ENCODE results near the gene DNAJC16. TPM values are rescaled to one million over a fixed set of nuclear protein-coding genes. Genes with fewer than 3 reads are reported as not detected.
"Not testable (repeated sequence)": the region's sequence is repeated elsewhere in the genome, so short reads cannot be mapped to it uniquely, and the experiment has no call there.

Gene DNAJC16
- total RNA-seq, 1 donor from 2014 or later, result 13.1 TPM

DNA sequence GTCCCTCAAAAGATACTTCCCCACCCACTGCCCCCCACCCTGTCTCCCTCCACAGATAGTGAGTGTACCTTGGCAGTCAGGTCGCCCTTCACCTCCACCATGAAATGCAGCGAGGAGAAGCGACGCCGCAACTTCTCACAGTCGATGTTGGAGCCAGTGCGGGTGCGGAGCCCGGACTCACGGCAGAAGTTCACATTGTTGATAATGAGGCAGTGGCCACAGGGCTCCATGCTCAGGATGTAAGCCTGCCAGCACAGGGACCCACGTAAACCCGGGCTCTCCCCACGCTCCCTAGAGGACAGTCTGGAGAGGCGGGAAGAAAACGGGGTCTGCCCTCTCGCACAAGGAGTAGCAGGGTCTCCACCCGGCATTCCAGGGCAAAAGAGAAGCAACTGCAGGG lies 19.8 kb upstream of the DNAJC16 start:
- DNase-seq (ENCODE audit: low read depth, low spot score), result no peak

- DNase-seq (ENCODE audit: low read depth, low spot score), result no peak
Observed at GRCh38 chr1:15507278-15507677, 19.4 kb upstream of the DNAJC16 start.

DNA sequence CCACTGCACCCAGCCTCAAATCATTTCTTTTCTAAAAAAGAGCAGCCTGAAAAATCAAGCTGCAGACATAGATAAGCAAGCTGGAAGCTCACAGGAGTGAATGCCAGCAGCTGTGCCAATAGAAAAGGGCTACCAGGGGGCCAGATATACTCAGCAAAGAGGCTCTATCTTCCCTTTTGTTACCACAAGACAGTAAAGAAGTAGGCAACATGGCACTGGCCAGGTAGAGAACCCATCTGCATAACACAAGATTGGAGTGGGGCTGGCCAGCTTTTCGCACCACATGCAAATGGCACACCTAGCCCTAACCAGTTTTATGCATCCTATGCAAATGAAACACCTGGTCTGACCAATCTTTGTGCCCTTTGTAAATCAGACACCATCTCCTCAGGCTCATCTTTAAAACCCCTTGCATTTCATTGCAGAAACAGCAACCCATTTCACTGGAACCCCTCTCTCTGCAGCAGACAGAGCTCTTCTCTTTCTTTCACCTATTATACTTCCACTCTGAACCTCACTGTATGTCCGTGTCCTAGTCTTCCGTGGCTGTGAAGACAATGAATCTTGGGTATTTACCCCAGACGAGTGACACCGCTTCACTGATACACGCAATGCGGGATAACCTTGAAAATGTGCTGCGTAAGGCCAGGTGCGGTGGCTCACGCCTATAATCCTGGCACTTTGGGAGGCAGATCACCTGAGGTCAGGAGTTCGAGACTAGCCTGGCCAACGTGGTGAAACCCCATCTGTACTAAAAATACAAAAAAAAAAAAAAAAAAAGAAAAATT lies 17.8 kb upstream of the DNAJC16 start:
- DNase-seq (ENCODE audit: low read depth, low spot score), result no peak

- DNase-seq (ENCODE audit: low read depth, low spot score), result no peak
Observed at GRCh38 chr1:15509586-15509985, 17.1 kb upstream of the DNAJC16 start.

GRCh38 chr1:15510611-15511405 lies 15.8 kb upstream of the DNAJC16 start:
- DNase-seq (ENCODE audit: low read depth, low spot score), result no peak

DNA sequence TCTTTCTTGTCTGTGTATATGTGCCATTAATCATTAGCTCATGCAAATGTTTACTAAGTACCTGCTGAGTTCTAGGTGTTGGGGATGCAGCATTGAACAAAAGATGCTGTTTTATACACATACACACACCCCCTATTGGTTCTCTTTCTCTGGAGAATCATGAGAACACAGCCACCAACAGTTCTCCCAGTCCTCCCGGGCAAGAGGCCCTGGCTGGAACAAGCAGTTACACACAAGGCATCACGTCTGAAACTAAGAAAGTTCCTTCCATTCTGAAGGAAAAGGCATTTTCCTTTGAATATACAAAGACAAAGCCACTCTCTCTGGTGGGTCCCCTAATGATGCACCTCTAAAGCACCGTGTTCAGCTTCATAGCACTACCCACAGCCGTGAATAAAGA lies 13.5 kb upstream of the DNAJC16 start:
- DNase-seq (ENCODE audit: low read depth, low spot score), result no peak

DNA sequence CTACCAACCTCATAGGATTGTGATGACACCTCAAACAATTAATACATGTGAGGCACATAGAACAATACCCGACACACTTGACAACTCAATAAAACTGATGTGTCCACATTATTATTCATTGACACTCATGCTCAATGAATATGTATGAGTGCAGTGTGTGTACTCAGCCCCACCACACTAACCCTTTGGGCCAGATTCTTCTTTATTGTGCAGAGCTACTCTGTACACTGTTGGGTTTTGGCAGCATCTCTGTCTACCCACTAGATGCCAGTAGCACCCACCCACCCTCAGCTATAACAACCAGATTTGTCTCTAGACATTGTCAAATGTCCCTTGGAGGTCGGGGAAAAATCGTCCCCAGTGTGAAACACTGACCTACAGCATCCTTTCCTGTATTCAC lies 12.7 kb upstream of the DNAJC16 start:
- no peak for DNase-seq (ENCODE audit: low read depth, low spot score)

GRCh38 chr1:15514557-15514956 lies 12.1 kb upstream of the DNAJC16 start:
- not testable (repeated sequence) for DNase-seq (ENCODE audit: low read depth, low spot score)

DNA sequence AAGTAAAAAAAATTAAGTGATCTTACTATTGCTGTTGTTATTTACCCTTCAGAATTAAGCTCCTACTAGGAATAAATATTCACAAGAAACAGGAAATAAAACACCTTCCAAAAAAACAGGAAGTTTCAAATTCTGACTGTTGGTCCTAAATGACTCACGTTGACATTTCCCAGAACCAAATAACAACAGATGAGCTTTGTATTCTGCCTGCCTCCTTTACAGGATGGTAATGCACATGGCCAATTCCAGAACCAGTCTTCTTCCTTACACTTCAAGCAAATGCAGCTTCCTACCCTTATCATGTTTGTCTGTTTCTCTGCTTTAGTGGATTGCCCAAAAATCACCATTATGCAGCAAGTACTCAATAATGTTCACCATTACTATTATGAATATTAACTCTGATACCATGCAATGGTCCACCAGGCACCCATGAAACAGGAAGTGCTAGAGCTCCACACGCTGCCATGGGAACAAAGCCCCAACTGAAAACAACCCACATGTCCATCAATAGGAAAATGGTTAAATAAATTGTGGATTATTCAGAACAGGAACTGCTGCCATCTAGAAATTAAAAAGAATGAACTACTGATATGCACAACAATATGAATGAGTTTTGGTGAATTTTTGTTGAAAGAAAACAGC lies 11.5 kb upstream of the DNAJC16 start:
- no peak for DNase-seq (ENCODE audit: low read depth, low spot score)

- DNase-seq (ENCODE audit: low read depth, low spot score), result no peak
Observed at GRCh38 chr1:15519625-15520024, 7.0 kb upstream of the DNAJC16 start.

- DNase-seq (ENCODE audit: low read depth, low spot score), result not testable (repeated sequence)
Observed at GRCh38 chr1:15521206-15521906, 5.3 kb upstream of the DNAJC16 start.

- DNase-seq (ENCODE audit: low read depth, low spot score), result no peak
Observed at GRCh38 chr1:15522551-15522950, 4.1 kb upstream of the DNAJC16 start.

DNA sequence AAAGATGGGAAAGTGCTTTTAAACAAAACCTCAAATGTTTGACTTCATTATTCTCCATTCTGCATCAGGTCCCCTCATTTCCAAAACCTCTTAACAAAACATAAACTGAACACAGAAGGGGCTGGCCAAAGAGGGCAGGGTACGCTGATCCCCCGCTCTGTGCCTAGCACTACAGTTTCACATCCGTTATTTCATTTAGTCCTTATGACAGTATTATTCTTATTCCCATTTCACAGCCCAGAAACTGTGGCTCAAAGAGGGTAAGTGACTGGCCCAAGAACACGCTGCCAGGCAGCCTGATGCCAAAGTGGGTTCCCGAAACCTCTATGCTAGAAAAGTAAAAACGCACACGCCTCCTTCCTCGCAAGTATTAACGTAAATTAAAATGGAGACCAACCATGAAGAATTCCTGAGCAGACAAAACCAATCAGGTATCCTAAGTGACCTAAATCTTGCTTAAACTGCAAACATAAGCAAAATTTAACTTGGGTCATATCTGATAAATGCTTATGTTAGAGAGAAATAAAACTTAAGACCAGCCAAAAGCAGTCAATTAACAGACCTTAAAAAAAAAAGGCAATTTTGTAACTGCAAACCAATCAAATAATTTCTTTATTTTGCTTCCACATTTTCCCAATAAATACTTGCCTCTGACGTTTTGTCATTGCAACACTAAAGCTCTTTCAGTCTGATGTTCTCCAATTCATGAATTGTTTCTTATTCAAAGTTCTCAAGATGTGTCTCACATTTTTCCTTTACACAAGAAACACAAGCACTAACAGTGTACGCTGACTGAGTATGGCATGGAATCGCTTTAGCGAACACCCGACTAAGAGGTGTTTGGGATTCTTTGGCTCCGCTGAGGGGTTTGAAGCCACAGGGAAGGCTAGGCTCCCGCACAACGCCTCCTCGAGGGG lies 3.3 kb upstream of the DNAJC16 start:
- no peak for DNase-seq (ENCODE audit: low read depth, low spot score)

- DNase-seq (ENCODE audit: low read depth, low spot score), result no peak
Observed at GRCh38 chr1:15524021-15524282, 2.7 kb upstream of the DNAJC16 start, which contains the start of gene CASP9. TSS of gene CASP9 (minus strand) at chr1:15524215. CDS start at chr1:15524200, 15 bp downstream.

- DNase-seq (ENCODE audit: low read depth, low spot score), result peak; percentile 87
Observed at GRCh38 chr1:15524283-15525049, 2.2 kb upstream of the DNAJC16 start.

GRCh38 chr1:15525050-15526020 lies 1.3 kb upstream of the DNAJC16 start:
- DNase-seq (ENCODE audit: low read depth, low spot score), result peak; percentile 95

- DNase-seq (ENCODE audit: low read depth, low spot score), result no peak
Observed at GRCh38 chr1:15526021-15526489, 593 bp upstream of the DNAJC16 start.

GRCh38 chr1:15531003-15531402 lies 4.4 kb downstream of the DNAJC16 start:
- DNase-seq (ENCODE audit: low read depth, low spot score), result no peak

DNA sequence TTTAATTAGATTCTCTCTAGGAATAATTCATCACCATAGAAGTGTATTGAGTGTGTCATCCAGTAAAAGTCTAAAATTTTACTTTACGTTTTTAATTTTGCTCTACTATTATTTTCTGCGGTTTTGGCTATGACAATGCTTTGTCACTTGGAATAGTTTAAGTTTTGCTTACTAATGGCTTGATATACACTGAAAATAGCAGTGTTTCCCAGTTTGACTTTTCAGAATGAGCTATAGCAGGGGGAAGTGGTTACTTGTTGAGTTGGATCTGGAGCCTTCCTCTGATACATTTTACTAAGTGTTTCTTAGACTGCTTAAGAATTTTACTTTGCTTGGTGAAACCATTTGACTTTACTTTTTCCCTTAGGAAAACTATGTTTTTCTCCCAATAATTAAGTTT lies 5.0 kb downstream of the DNAJC16 start:
- DNase-seq (ENCODE audit: low read depth, low spot score), result no peak
